Heart left ventricle (tissue), 13 donors: Measurements from ENCODE around the gene CBFA2T3.

Experiments used
- CTCF ChIP-seq, 12 donors: fragments of 200-600 bp; sonication (generic) in 4 of 12; IDR thresholded peaks; one replicate each; pipeline versions ENCODE4 v1.5.0 to v1.8.0; 2018 to 2022; ENCODE audit warnings: antibody characterized with exemption in 12 of 12, mild to moderate bottlenecking in 5 of 12
- POLR2A ChIP-seq, 2 donors: fragments of 450-650 bp; IDR thresholded peaks; one replicate each; pipeline ENCODE4 v1.6.1; 2017; ENCODE audit warnings: antibody characterized with exemption in 2 of 2, mild to moderate bottlenecking in 2 of 2, moderate library complexity in 2 of 2
- donor health status: ischemic (EF 13 %, LVEDD 7.1; RV severe dilation, severe dysfunction).
- donor health status: DM: no; HTN: yes; CAD: no.
- donor health status: DM: no; HTN: no; CAD: no.
- donor health status: ischemic (EF 25% LVEDD 6.9; RV normal size, moderate dysfunction).
- donor health status: ischemic (EF 25% LVEDD 5.7; RV mildly dilated, moderate dysfunction).
- donor health status: ischemic (EF 35%, LVEDD 5.7; RV mildly dilated, moderate dysfunction).
- donor health status: nonischemic (EF 11% LVEDD 7.7; RV severe dilation, severe dysfunction).
- donor health status: DM: yes; HTN: yes; CAD: no.
- donor health status: PGD.
- donor health status: ischemic (EF 29% LVEDD 5.4; RV normal size, mild dysfunction).
- donor health status: nonischemic (EF 23%, LVEDD 6.1; RV moderate dilation, normal function).

- TF ChIP-seq CTCF (IDR thresholded peaks at IDR 0.05) (no peak), POLR2A (IDR thresholded peaks at IDR 0.05) (no peak)
These were observed 128.4 kb downstream of the CBFA2T3 start for GRCh38 chr16:88848557-88848956.
